Tibial artery (tissue), 4 donors: Measurements from ENCODE around the gene GSK3B.
"Not testable (repeated sequence)": the region's sequence is repeated elsewhere in the genome, so short reads cannot be mapped to it uniquely, and the experiment has no call there.

Experiments used
- DNase-seq, 2 donors: peaks; one replicate each; pipeline ENCODE4 v3.0.0-alpha.2; 2019
- H3K27ac ChIP-seq, 2 donors: fragments of 200-600 bp; sonication (generic) in 1 of 2; 1 replicate in 1 of 2; 2 replicates in 1 of 2; pipeline ENCODE4 v1.5.1; 2018 to 2019; ENCODE audit warnings: mild to moderate bottlenecking in 1 of 2
- H3K27me3 ChIP-seq, 2 donors: fragments of 200-600 bp; sonication (generic) in 1 of 2; one replicate each; pipeline versions ENCODE4 v1.5.1 to v1.6.0; 2016 to 2019
- H3K36me3 ChIP-seq, 3 donors: fragments of 200-600 bp; sonication (generic) in 2 of 3; one replicate each; pipeline ENCODE4 v1.5.1; 2016 to 2019; ENCODE audit warnings: mild to moderate bottlenecking in 2 of 3
- H3K4me1 ChIP-seq, 4 donors: fragments of 200-600 bp; sonication (generic) in 2 of 4; 1 replicate in 3 of 4; 2 replicates in 1 of 4; pipeline ENCODE4 v1.5.1; 2016 to 2019
- H3K4me3 ChIP-seq, 2 donors: fragments of 200-600 bp; sonication (generic) in 1 of 2; 1 replicate in 1 of 2; 2 replicates in 1 of 2; pipeline ENCODE4 v1.5.1; 2018 to 2019; ENCODE audit warnings: mild to moderate bottlenecking in 2 of 2
- H3K9me3 ChIP-seq, 3 donors: fragments of 200-600 bp; sonication (generic) in 1 of 3; one replicate each; pipeline ENCODE4 v1.5.1; 2016 to 2019
- CTCF ChIP-seq, 2 experiments: fragments of 200-600 bp in 1 of 2; fragments of 450-650 bp in 1 of 2; IDR thresholded peaks; one replicate each; pipeline ENCODE4 v1.5.1; 2017 to 2019; ENCODE audit warnings: antibody characterized with exemption in 2 of 2, mild to moderate bottlenecking in 1 of 2, moderate library complexity in 1 of 2
- intact Hi-C: fragments of 100-400 bp; cut with DNase I; formaldehyde crosslinking; loops from one replicate; pipeline ENCODE4 v1.15.0; 2023; ENCODE audit warnings: low total_unique reads

The GSK3B gene

GRCh38 chr3:119990888-119991287 is 103.4 kb downstream of the GSK3B start:
- no peaks in the 10 kb centered on the region for H3K27me3 ChIP-seq
- no peaks in the 10 kb centered on the region for H3K36me3 ChIP-seq
- no peak for TF ChIP-seq CTCF (IDR thresholded peaks at IDR 0.05)
- DNase-seq: no peak
- intact Hi-C loops: no loop called here
- no peak overlapping the region for H3K27ac ChIP-seq
- no peak overlapping the region for H3K4me3 ChIP-seq
- H3K9me3 ChIP-seq: peaks cover 0 to 6% (median 0%) of the 10 kb centered on the region in 3 donors
- H3K4me1 ChIP-seq: peaks cover 0 to 25% (median 0%) of the 10 kb centered on the region in 4 donors

GRCh38 chr3:119989981-119990655 is 104.1 kb downstream of the GSK3B start:
- Histone ChIP-seq H3K27me3 (no peaks in the 10 kb centered on the region), H3K36me3 (no peaks in the 10 kb centered on the region), H3K4me1 (peaks cover 0 to 25% (median 0%) of the 10 kb centered on the region in 4 donors), H3K9me3 (peaks cover 0 to 9% (median 2%) of the 10 kb centered on the region in 3 donors), H3K27ac (no peak overlapping the region), H3K4me3 (no peak overlapping the region)
- TF ChIP-seq CTCF (IDR thresholded peaks at IDR 0.05): no peak
- intact Hi-C loops: no loop called here
- no peak for DNase-seq

- H3K27me3 ChIP-seq, intact Hi-C loops, H3K27ac ChIP-seq, H3K36me3 ChIP-seq, DNase-seq, H3K4me3 ChIP-seq: not testable (repeated sequence)
- Histone ChIP-seq H3K4me1 (peaks cover 0 to 15% (median 0%) of the 10 kb centered on the region in 4 donors), H3K9me3 (peaks cover 0 to 24% (median 9%) of the 10 kb centered on the region in 3 donors)
Measured at GRCh38 chr3:119986812-119987211, 107.4 kb downstream of the GSK3B start.

GRCh38 chr3:119981386-119981785 is 112.9 kb downstream of the GSK3B start:
- no peak for TF ChIP-seq CTCF (IDR thresholded peaks at IDR 0.05)
- peaks cover 0 to 16% (median 5%) of the 10 kb centered on the region in 4 donors for H3K4me1 ChIP-seq
- intact Hi-C loops: no loop called here
- DNase-seq: no peak
- no peaks in the 10 kb centered on the region for H3K27me3 ChIP-seq
- H3K36me3 ChIP-seq: peaks cover 0 to 9% (median 0%) of the 10 kb centered on the region in 3 donors
- no peak overlapping the region for H3K4me3 ChIP-seq
- H3K9me3 ChIP-seq: peaks cover 0 to 18% (median 9%) of the 10 kb centered on the region in 3 donors
- no peak overlapping the region for H3K27ac ChIP-seq

- intact Hi-C loops: no loop called here
- no peak for TF ChIP-seq CTCF (IDR thresholded peaks at IDR 0.05)
- Histone ChIP-seq H3K4me1 (peaks cover 0 to 16% (median 5%) of the 10 kb centered on the region in 4 donors), H3K27me3 (no peaks in the 10 kb centered on the region), H3K9me3 (peaks cover 0 to 3% (median 0%) of the 10 kb centered on the region in 3 donors), H3K4me3 (no peak overlapping the region), H3K36me3 (peaks cover 0 to 9% (median 0%) of the 10 kb centered on the region in 3 donors), H3K27ac (no peak overlapping the region)
- DNase-seq: no peak
Measured at GRCh38 chr3:119978554-119979208, 115.6 kb downstream of the GSK3B start.

- no peak for TF ChIP-seq CTCF (IDR thresholded peaks at IDR 0.05)
- H3K27ac ChIP-seq: no peak overlapping the region
- no peak overlapping the region for H3K4me3 ChIP-seq
- intact Hi-C loops: no loop called here
- H3K36me3 ChIP-seq: peaks cover 0 to 9% (median 0%) of the 10 kb centered on the region in 3 donors
- no peaks in the 10 kb centered on the region for H3K27me3 ChIP-seq
- H3K4me1 ChIP-seq: peaks cover 0 to 16% (median 5%) of the 10 kb centered on the region in 4 donors
- DNase-seq: no peak
- H3K9me3 ChIP-seq: no peaks in the 10 kb centered on the region
Measured at GRCh38 chr3:119977353-119977752, 116.9 kb downstream of the GSK3B start.
